ENCODE data around the gene CADPS2. TPM values are rescaled to one million over a fixed set of nuclear protein-coding genes. Genes with fewer than 3 reads are reported as not detected.

Gene CADPS2
- total RNA-seq, 1 donor from 2014 or later, result 3.1 TPM

DNA sequence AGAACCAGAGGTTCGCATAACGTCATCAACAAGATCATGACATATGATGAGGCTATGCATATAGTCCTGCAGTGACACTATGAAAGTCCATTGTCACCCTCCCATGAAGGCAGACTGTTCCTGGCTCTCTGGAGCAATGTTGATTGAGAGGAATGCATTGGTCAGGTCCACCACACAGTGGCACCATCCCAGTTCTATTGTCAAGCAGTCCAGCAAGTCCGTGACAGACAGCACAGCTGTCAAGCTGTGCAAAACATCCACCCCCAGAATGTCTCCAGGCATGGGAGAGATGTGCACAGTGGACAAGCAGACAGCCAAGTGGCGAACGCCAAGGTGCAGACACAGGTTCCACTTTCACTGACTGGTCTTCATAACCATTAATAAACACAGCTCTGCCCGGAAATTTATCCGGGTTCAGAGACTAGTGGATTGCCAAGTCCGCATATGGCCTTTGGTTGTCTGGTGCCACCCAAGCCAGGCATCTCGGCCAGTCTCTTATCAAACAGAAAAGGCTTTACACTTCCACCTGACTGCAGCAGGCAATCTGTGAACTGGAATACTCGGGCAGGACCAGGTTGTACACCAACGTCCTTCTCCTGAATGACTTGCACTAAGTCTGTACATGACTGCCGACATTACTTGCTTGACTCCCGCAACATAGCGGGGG is 194.6 kb downstream of the CADPS2 start:
- no peak for DNase-seq (ENCODE audit: low read depth, low spot score)

DNA sequence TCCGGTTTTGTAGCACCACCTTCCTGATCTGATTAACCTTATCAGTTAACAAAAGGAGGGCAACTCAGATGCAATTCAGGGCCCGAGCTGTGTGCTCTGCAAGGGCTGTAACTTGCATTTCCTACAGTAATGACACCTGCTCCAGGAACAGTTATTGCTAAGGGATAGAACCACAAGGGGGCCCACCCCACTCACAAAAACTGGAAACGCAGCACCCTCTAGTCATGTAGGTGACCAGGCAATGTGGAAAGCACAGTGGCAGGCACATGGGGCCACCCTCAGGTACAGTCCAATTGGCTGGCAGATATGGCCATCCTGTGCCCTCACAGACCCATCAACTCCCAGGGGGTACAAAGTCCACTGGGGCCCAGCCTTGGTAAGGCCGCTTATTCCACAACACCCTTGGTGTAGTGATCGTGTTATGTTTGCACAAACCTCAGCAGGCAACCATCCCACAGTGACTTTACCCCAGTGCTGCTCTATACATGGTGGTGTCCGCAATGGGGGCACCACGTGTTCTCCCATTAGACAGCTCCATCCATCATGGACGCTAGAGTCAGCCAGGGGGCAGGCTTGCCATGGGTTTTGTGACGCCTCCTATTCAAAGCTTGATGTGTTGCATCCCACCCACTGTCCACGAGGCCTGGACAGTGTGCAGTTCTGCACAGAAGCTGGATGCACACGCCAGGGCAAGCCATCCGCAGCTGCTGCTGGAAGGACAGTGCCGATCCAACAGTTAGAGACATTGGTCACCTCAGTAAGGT is 196.7 kb downstream of the CADPS2 start:
- Mint-ChIP-seq H3K4me3 (no peak overlapping the region), H3K9me3 (peaks cover 6% of the 10 kb centered on the region), H3K36me3 (ENCODE audit: low read depth) (peaks cover 4% of the 10 kb centered on the region), H3K27ac (ENCODE audit: unreplicated experiment) (peak overlapping the region; percentile 24), H3K4me1 (no peaks in the 10 kb centered on the region), H3K27me3 (ENCODE audit: low read depth) (no peaks in the 10 kb centered on the region)
- no peak for DNase-seq (ENCODE audit: low read depth, low spot score)
- TF ChIP-seq, protein P1, sequence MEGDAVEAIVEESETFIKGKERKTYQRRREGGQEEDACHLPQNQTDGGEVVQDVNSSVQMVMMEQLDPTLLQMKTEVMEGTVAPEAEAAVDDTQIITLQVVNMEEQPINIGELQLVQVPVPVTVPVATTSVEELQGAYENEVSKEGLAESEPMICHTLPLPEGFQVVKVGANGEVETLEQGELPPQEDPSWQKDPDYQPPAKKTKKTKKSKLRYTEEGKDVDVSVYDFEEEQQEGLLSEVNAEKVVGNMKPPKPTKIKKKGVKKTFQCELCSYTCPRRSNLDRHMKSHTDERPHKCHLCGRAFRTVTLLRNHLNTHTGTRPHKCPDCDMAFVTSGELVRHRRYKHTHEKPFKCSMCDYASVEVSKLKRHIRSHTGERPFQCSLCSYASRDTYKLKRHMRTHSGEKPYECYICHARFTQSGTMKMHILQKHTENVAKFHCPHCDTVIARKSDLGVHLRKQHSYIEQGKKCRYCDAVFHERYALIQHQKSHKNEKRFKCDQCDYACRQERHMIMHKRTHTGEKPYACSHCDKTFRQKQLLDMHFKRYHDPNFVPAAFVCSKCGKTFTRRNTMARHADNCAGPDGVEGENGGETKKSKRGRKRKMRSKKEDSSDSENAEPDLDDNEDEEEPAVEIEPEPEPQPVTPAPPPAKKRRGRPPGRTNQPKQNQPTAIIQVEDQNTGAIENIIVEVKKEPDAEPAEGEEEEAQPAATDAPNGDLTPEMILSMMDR (conservative IDR thresholded peaks at IDR 0.05), result no peak

More for the DNA sequence above, 194.6 kb downstream of the CADPS2 start:
- peaks cover 4% of the 10 kb centered on the region for H3K36me3 Mint-ChIP-seq (ENCODE audit: low read depth)
- H3K4me3 Mint-ChIP-seq, result no peak overlapping the region
- H3K27ac Mint-ChIP-seq (ENCODE audit: unreplicated experiment), result no peak overlapping the region
- peaks cover 6% of the 10 kb centered on the region for H3K9me3 Mint-ChIP-seq
- H3K27me3 Mint-ChIP-seq (ENCODE audit: low read depth), result no peaks in the 10 kb centered on the region
- TF ChIP-seq, protein P1 (conservative IDR thresholded peaks at IDR 0.05), result no peak
- H3K4me1 Mint-ChIP-seq, result peaks cover 11% of the 10 kb centered on the region

DNA sequence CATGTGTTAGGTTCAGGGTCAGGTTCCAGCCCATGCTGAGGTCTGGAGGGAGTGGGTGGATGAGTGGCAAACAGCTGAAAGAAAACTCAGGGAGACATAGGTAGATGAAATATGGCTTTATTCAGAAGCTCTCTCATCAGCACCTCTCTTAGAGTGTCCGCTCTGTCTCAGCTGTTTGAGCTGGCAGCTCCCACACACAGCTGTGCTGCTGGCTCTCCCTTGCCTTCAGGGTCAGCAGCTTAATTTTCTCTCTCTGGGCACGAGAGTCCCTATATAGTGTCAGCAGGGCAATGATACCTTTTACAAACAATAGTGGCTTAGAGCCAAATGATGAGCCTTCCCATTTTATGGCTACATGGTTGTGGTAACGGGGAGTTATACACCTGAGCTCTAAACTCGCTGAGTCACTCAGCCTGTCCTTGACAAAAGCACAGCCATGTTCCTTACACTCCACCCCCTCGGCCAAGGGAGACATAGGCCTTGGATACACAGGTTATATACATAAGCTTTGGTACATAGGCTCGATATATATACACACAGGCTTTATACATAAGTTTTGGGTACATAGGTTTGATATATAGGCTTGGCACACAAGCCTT is 197.8 kb downstream of the CADPS2 start:
- H3K36me3 Mint-ChIP-seq (ENCODE audit: low read depth), result peaks cover 4% of the 10 kb centered on the region
- H3K9me3 Mint-ChIP-seq, result peaks cover 6% of the 10 kb centered on the region
- TF ChIP-seq, protein P1 (conservative IDR thresholded peaks at IDR 0.05), result no peak
- no peaks in the 10 kb centered on the region for H3K4me1 Mint-ChIP-seq
- no peak overlapping the region for H3K27ac Mint-ChIP-seq (ENCODE audit: unreplicated experiment)
- H3K27me3 Mint-ChIP-seq (ENCODE audit: low read depth), result no peaks in the 10 kb centered on the region
- no peak for DNase-seq (ENCODE audit: low read depth, low spot score)
- H3K4me3 Mint-ChIP-seq, result no peak overlapping the region

DNA sequence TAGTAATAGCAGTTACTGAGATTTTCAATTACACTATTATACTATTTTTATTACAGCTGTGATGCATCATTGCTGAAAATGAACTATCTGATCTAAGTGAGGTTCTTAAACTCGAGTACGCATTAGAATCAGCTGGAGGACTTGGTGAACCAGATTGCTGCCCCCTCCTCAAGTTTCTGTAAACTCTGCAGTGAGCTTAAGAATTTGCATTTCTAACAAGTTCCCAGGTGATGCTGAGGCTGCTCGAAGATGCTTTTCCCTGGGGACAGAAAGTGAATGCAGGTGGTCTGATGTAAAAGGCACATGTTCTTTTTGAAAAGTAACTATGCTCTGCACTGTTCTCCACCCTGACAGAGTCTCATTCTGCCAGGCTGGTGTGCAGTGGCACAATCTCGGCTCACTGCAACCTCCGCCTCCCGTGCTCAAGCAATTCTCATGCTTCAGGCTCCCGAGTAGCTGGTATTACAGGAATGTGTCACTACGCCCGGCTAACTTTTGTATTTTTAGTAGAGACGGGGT is 199.8 kb downstream of the CADPS2 start:
- no peak for DNase-seq (ENCODE audit: low read depth, low spot score)
- H3K27ac Mint-ChIP-seq (ENCODE audit: unreplicated experiment), result no peak overlapping the region
- H3K9me3 Mint-ChIP-seq, result no peaks in the 10 kb centered on the region
- TF ChIP-seq, protein P1 (conservative IDR thresholded peaks at IDR 0.05), result no peak
- H3K36me3 Mint-ChIP-seq (ENCODE audit: low read depth), result no peaks in the 10 kb centered on the region
- H3K4me3 Mint-ChIP-seq, result no peak overlapping the region
- no peaks in the 10 kb centered on the region for H3K4me1 Mint-ChIP-seq
- H3K27me3 Mint-ChIP-seq (ENCODE audit: low read depth), result no peaks in the 10 kb centered on the region

DNA sequence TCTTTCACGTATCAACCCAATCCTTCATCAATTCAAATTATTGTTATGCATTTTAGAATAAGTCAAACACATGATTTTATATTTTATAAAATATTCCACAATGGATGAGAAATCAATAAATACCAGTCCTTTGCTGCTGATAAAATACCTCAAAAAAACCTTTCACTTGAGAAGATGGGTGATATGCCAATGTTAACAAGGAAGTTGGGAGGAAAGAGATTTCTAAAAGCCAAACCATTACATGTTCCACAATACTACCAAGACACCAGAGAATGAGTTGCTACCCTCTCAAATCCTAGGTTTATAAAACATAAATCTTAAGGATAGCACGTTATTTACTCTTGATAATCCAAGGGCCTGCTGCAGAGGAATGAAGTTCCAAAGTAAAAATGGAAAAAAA is 201.8 kb downstream of the CADPS2 start:
- no peaks in the 10 kb centered on the region for H3K9me3 Mint-ChIP-seq
- no peaks in the 10 kb centered on the region for H3K36me3 Mint-ChIP-seq (ENCODE audit: low read depth)
- H3K4me3 Mint-ChIP-seq, result no peak overlapping the region
- no peaks in the 10 kb centered on the region for H3K27me3 Mint-ChIP-seq (ENCODE audit: low read depth)
- H3K27ac Mint-ChIP-seq (ENCODE audit: unreplicated experiment), result no peak overlapping the region
- TF ChIP-seq, protein P1 (conservative IDR thresholded peaks at IDR 0.05), result no peak
- DNase-seq (ENCODE audit: low read depth, low spot score), result no peak
- peaks cover 4% of the 10 kb centered on the region for H3K4me1 Mint-ChIP-seq
